Esophagus (tissue), 2 donors: ENCODE results near the gene PHYKPL. TPM values are rescaled to one million over a fixed set of nuclear protein-coding genes. Genes with fewer than 3 reads are reported as not detected.
"Not testable (repeated sequence)": the region's sequence is repeated elsewhere in the genome, so short reads cannot be mapped to it uniquely, and the experiment has no call there.

ENCODE experiments used
- H3K27ac ChIP-seq, 2 donors: one replicate each; pipeline ENCODE4 v1.5.1; 2013; ENCODE audit warnings: low read depth in 2 of 2, mild to moderate bottlenecking in 2 of 2, inconsistent platforms in 1 of 2, low read length in 1 of 2, moderate library complexity in 1 of 2
- H3K27me3 ChIP-seq, 2 donors: one replicate each; pipeline ENCODE4 v1.6.1; 2013; ENCODE audit warnings: low read length in 2 of 2, control low read depth in 1 of 2, mild to moderate bottlenecking in 1 of 2; ENCODE audit not compliant: insufficient read depth in 2 of 2, control insufficient read depth in 1 of 2
- H3K36me3 ChIP-seq, 2 donors: one replicate each; pipeline ENCODE4 v1.6.1; 2013; ENCODE audit warnings: low read length in 1 of 2; ENCODE audit not compliant: control insufficient read depth in 2 of 2, insufficient read depth in 2 of 2
- H3K4me1 ChIP-seq, 2 donors: one replicate each; pipeline ENCODE4 v1.6.1; 2013; ENCODE audit warnings: low read length in 1 of 2; ENCODE audit not compliant: control insufficient read depth in 2 of 2, insufficient read depth in 2 of 2
- H3K4me3 ChIP-seq, 2 donors: one replicate each; pipeline ENCODE4 v1.5.1; 2013; ENCODE audit warnings: low read length in 2 of 2, mild to moderate bottlenecking in 2 of 2, low read depth in 1 of 2, moderate library complexity in 1 of 2
- H3K9me3 ChIP-seq, 2 donors: one replicate each; pipeline ENCODE4 v1.6.1; 2013; ENCODE audit warnings: mild to moderate bottlenecking in 2 of 2, low read depth in 1 of 2, low read length in 1 of 2, moderate library complexity in 1 of 2; ENCODE audit not compliant: control insufficient read depth in 2 of 2, insufficient read depth in 1 of 2
- whole genome bisulfite sequencing, 2 donors: extraction: QIAGEN DNeasy Blood & Tissue Kit; methylation state at CpG; one replicate each; pipeline ENCODE4 v1.1.7; 2013; 5-methylcytosine and 5-hydroxymethylcytosine counted together
- polyA plus RNA-seq, 2 donors: library from polyadenylated mRNA; stranded (reverse); fragments of 200-250 nt; gene quantifications; one replicate each; pipeline ENCODE4 v1.2.3, GENCODE V29; 2013
- donor health status: healthy with polysubstance abuse.
- donor health status: Bipolar disorder and iron deficiency.

The PHYKPL gene
- polyA plus RNA-seq, 2 donors = 21.1 to 35.8 TPM

- 85 to 88% methylated on average over 3 of the region's 3 CpGs for WGBS, 2 donors
- Histone ChIP-seq H3K4me1 (peaks cover 9 to 13% of the 10 kb centered on the region in 2 donors), H3K27ac (no peak overlapping the region), H3K27me3 (no peaks in the 10 kb centered on the region), H3K9me3 (no peaks in the 10 kb centered on the region), H3K36me3 (peaks cover 0 to 4% of the 10 kb centered on the region in 2 donors), H3K4me3 (no peak overlapping the region)
These were observed 3.0 kb upstream of the PHYKPL start for GRCh38 chr5:178235588-178235974.

DNA sequence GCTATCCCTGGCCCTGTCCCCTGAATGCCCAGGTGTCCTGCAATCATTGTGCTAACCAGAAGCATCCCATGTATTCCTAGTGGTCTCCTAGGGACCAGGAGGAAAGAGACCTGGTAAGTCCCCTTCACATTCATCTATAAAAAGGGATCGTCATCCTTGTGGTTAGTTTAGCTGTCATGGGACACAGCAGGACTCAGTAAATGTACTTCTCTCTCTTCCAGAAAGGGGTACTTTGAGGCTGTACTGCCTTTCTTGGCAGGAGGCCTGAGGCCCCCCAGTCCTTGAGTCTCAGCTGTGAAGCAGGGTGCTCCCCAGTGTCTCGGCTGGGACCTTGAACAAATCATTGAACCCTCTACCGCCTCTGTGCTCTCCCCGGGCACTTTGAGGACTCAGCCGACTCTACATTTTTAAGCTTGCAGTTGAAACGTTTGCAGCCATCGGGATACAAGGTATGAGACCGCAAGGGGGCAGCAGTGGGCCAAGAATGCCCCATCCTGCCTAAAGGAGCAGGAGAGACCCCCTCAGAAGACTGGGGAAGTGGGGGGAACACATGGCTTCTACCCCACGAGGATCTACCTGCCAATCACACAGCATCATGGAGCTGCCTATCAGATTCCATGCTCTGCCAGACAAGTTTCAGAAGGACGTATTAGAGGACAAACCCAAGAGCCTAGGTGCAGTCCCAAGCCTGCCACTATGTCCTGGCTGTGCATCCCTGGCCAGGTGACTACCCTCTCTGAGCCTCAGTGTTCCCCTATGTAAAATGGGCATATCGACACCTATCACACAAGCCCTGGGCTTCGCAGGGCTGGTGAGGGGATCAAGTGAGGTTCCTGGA lies 2.4 kb upstream of the PHYKPL start:
- no peaks in the 10 kb centered on the region for H3K27me3 ChIP-seq
- WGBS, 2 donors = 26 to 28% methylated on average over 12 of the region's 12 CpGs
- H3K36me3 ChIP-seq = peaks cover 0 to 5% of the 10 kb centered on the region in 2 donors
- H3K4me1 ChIP-seq = peaks cover 9 to 13% of the 10 kb centered on the region in 2 donors
- no peak overlapping the region for H3K4me3 ChIP-seq
- no peaks in the 10 kb centered on the region for H3K9me3 ChIP-seq
- peak overlapping the region in 1 of 2 donors; percentile 42 for H3K27ac ChIP-seq

DNA sequence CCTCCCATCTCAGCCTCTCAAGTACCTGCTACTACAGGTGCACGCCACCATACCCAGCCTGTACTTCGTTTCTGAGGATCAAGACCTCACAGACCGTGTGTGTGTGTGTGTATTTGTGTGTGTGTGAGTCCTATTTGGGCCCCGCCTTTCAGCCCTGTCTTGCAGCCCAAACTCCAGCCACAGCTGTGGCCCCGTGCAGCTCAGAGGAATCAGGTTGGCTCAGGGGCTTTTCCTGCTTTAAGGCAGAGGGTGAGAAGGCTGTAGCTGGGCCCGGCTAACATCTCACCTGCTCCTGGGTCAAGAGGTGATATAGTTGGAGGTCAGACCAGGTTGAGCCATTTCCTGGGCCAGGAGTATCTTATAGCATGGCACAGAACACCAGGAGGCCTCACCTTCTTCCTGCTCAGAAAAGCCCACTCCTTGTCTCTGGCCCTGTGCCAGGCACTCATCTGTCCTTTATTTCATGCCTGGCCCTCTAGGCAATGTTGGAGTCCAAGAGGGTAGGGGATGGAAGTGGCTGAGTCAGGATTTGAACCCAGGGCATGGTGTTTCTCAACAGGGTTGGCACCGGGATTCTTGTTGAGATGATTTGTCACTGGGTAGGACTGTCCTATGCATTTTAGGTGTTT lies 1.6 kb upstream of the PHYKPL start:
- H3K36me3 ChIP-seq = peaks cover 0 to 11% of the 10 kb centered on the region in 2 donors
- H3K4me3 ChIP-seq = no peak overlapping the region
- H3K27me3 ChIP-seq = no peaks in the 10 kb centered on the region
- no peak overlapping the region for H3K27ac ChIP-seq
- peaks cover 9 to 13% of the 10 kb centered on the region in 2 donors for H3K4me1 ChIP-seq
- WGBS, 2 donors = 84 to 86% methylated on average over 7 of the region's 7 CpGs
- H3K9me3 ChIP-seq = no peaks in the 10 kb centered on the region

DNA sequence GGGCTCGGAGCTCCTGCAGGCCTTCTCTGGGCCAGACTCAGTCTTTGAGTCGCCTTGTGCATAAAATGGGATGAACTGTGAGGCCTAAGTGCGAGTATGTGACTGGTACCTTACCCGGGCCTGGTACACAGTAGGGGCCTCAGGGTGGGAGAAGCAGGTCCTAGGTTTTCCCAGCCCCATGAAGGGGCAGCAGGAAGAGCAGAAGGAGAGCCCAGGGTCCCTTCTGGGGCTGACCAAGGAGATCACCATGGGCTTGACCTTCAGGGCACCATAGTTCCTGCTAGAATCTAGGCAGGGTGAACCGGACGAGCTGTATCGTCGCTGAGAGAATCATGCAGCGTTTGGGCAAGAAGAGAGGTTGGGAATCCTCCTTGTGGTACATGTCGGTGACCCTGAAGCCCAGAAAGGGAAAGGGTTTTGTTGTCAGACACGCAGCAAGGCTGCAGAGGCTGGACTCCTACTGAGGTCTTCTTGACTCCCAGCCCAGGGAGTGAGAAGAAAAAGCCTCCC lies 373 bp upstream of the PHYKPL start:
- 65 to 68% methylated on average over 11 of the region's 11 CpGs for WGBS, 2 donors
- no peaks in the 10 kb centered on the region for H3K27me3 ChIP-seq
- peak overlapping the region; percentile 59 to 78 for H3K4me3 ChIP-seq
- H3K36me3 ChIP-seq = peaks cover 0 to 16% of the 10 kb centered on the region in 2 donors
- H3K9me3 ChIP-seq = no peaks in the 10 kb centered on the region
- H3K27ac ChIP-seq = peak overlapping the region; percentile 94 to 95
- H3K4me1 ChIP-seq = peaks cover 9 to 10% of the 10 kb centered on the region in 2 donors

GRCh38 chr5:178231539-178232123 lies 971 bp downstream of the PHYKPL start:
- no peaks in the 10 kb centered on the region for H3K9me3 ChIP-seq
- no peaks in the 10 kb centered on the region for H3K27me3 ChIP-seq
- peaks cover 9 to 10% of the 10 kb centered on the region in 2 donors for H3K4me1 ChIP-seq
- H3K4me3 ChIP-seq = peak overlapping the region; percentile 59 to 78
- peak overlapping the region; percentile 94 to 95 for H3K27ac ChIP-seq
- H3K36me3 ChIP-seq = peaks cover 0 to 20% of the 10 kb centered on the region in 2 donors
- 16 to 22% methylated on average over 21 of the region's 21 CpGs for WGBS, 2 donors

DNA sequence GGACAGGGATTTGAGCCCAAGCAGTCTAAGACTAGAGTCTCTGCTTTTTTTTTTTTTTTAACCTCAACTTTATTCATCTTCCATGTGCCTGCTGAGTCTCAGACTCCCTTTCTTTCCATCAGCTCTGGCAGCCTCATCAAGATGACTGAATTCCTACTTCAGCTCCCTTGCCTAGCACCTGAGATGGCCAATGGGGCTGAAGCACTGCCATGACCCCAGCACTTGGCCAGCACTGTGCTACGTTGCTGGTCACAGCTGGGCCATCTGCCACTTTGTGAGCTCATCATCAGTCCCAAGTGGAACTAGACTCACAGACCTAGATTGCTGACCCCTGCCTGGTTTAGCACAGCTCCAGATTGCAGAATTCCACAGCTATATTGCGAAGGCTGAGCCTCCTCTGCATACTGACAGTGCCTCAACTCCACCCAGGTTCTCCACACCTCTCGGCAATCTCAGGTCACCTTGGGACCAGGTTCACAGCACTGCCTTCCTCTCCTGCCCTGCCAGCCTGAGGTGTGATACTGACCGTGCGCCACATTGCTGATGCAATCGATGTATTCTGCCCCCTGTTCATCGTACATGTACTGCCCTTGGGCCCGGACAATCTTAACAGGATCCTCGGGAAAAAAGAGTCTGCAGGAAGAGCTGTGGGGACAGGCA lies 1.6 kb downstream of the PHYKPL start:
- no peak overlapping the region for H3K27ac ChIP-seq
- H3K36me3 ChIP-seq = peaks cover 0 to 20% of the 10 kb centered on the region in 2 donors
- peaks cover 9 to 10% of the 10 kb centered on the region in 2 donors for H3K4me1 ChIP-seq
- no peaks in the 10 kb centered on the region for H3K27me3 ChIP-seq
- H3K4me3 ChIP-seq = peak overlapping the region; percentile 59 to 78
- H3K9me3 ChIP-seq = no peaks in the 10 kb centered on the region
- 61 to 67% methylated on average over 9 of the region's 9 CpGs for WGBS, 2 donors

- Histone ChIP-seq H3K27me3 (no peaks in the 10 kb centered on the region), H3K27ac (no peak overlapping the region), H3K36me3 (peaks cover 5 to 23% of the 10 kb centered on the region in 2 donors), H3K4me3 (no peak overlapping the region), H3K9me3 (no peaks in the 10 kb centered on the region), H3K4me1 (peaks cover 9 to 10% of the 10 kb centered on the region in 2 donors)
- WGBS, 2 donors = 89 to 92% methylated on average over 10 of the region's 10 CpGs
These were observed 2.7 kb downstream of the PHYKPL start for GRCh38 chr5:178229861-178230260.

- not testable (repeated sequence) for H3K27ac ChIP-seq, H3K27me3 ChIP-seq, H3K4me3 ChIP-seq, H3K9me3 ChIP-seq
- H3K4me1 ChIP-seq = peaks cover 9 to 10% of the 10 kb centered on the region in 2 donors
- WGBS, 2 donors = 91 to 94% methylated on average over 13 of the region's 13 CpGs
- peaks cover 9 to 30% of the 10 kb centered on the region in 2 donors for H3K36me3 ChIP-seq
These were observed 3.5 kb downstream of the PHYKPL start for GRCh38 chr5:178229111-178229510.

GRCh38 chr5:178228609-178229008 lies 4.0 kb downstream of the PHYKPL start:
- peaks cover 9 to 33% of the 10 kb centered on the region in 2 donors for H3K36me3 ChIP-seq

More at GRCh38 chr5:178228609-178229008, 4.0 kb downstream of the PHYKPL start:
- Histone ChIP-seq H3K4me3 (no peak overlapping the region), H3K27ac (no peak overlapping the region), H3K4me1 (peaks cover 10 to 12% of the 10 kb centered on the region in 2 donors), H3K9me3 (no peaks in the 10 kb centered on the region), H3K27me3 (no peaks in the 10 kb centered on the region)
- WGBS, 2 donors = 94 to 95% methylated on average over 11 of the region's 11 CpGs
